HepG2 (cell line): ENCODE data around the gene CR2. TPM values are rescaled to one million over a fixed set of nuclear protein-coding genes. Genes with fewer than 3 reads are reported as not detected.
"Not testable (repeated sequence)": the region's sequence is repeated elsewhere in the genome, so short reads cannot be mapped to it uniquely, and the experiment has no call there.

Experiments
- ATAC-seq: fragments of 200-7000 bp; cut with Tn5 transposase; 3 replicates; pipeline ENCODE4 v1.9.1; 2020; ENCODE audit warnings: mild to moderate bottlenecking, moderate library complexity
- BruUV-seq: library from RNA; stranded (reverse); fragments of 400-500 nt; replicated peaks from 2 replicates; lab custom pipeline; 2021; lab: Mats Ljungman, UMichigan
- CTCF ChIA-PET: fragments of 300-600 bp; formaldehyde crosslinking; extraction: SDS; loops from one replicate; lab custom pipeline; 2021; ENCODE audit warnings: low total read pairs, inconsistent platforms, low intra/inter-chr PET ratio; lab: Yijun Ruan, JAX
- POLR2A ChIA-PET: fragments of 350-600 bp; sonication (Branson Sonifier 250); formaldehyde crosslinking; loops from one replicate; lab custom pipeline; 2020; ENCODE audit warnings: antibody characterized with exemption, inconsistent platforms; lab: Yijun Ruan, JAX
- DNase-seq: peaks from one replicate; pipeline ENCODE4 v3.0.0-alpha.2; 2015; ENCODE audit warnings: low spot score
- FAIRE-seq: peaks from 3 replicates; lab custom pipeline; 2011; peaks lifted over from hg19 to GRCh38; lab: Jason Lieb, UNC
- H2AFZ ChIP-seq: one replicate; pipeline ENCODE4 v1.6.1; 2011; ENCODE audit warnings: low read length, inconsistent platforms
- H3K27ac ChIP-seq: fragments of 300-600 bp; 3 replicates; pipeline ENCODE4 v1.8.0; 2011; ENCODE audit warnings: mixed run types, mild to moderate bottlenecking, mixed read lengths, low read length, inconsistent platforms; ENCODE audit not compliant: insufficient read depth; ENCODE audit errors: extremely low read length
- H3K27me3 ChIP-seq, 2 experiments: fragments of 200-600 bp in 1 of 2; 2 replicates in 1 of 2; 3 replicates in 1 of 2; pipeline versions ENCODE4 v1.6.0 to v1.8.0; 2011; ENCODE audit warnings: low read length in 2 of 2, mild to moderate bottlenecking in 2 of 2, moderate library complexity in 2 of 2, inconsistent platforms in 1 of 2; ENCODE audit not compliant: insufficient read depth in 2 of 2, control insufficient read depth in 1 of 2
- H3K36me3 ChIP-seq, 2 experiments: fragments of 200-600 bp in 1 of 2; replicated peaks in 1 of 2; 2 replicates in 1 of 2; 3 replicates in 1 of 2; pipeline versions ENCODE4 v1.5.1 to v1.8.0; 2011; ENCODE audit warnings: low read length in 2 of 2, inconsistent platforms in 1 of 2; ENCODE audit not compliant: insufficient read depth in 2 of 2, control insufficient read depth in 1 of 2
- H3K4me1 ChIP-seq: 2 replicates; pipeline ENCODE4 v1.5.1; 2012; ENCODE audit warnings: low read length, inconsistent platforms; ENCODE audit not compliant: insufficient read depth
- H3K4me2 ChIP-seq: 2 replicates; pipeline ENCODE4 v1.6.0; 2011; ENCODE audit warnings: low read depth, low read length, inconsistent platforms
- H3K4me3 ChIP-seq, 3 experiments: fragments of 200-600 bp in 1 of 3; sonication (generic), shearing (Covaris generic) in 1 of 3; replicated peaks in 1 of 3; 2 replicates each; pipeline ENCODE4 v1.5.1; 2011 to 2016; ENCODE audit warnings: low read length in 3 of 3, inconsistent platforms in 2 of 3, low read depth in 2 of 3, mild to moderate bottlenecking in 2 of 3, control low read depth in 1 of 3, mixed read lengths in 1 of 3; ENCODE audit not compliant: insufficient read depth in 1 of 3
- H3K79me2 ChIP-seq: one replicate; pipeline ENCODE4 v1.6.1; 2011; ENCODE audit warnings: low read length, inconsistent platforms; ENCODE audit not compliant: insufficient read depth
- H3K9ac ChIP-seq: 2 replicates; pipeline ENCODE4 v1.6.0; 2011; ENCODE audit warnings: mild to moderate bottlenecking, low read depth, low read length, inconsistent platforms; ENCODE audit not compliant: insufficient read depth
- H3K9me3 ChIP-seq: 2 replicates; pipeline ENCODE4 v1.5.1; 2012; ENCODE audit warnings: mild to moderate bottlenecking, low read length
- H4K20me1 ChIP-seq: 2 replicates; pipeline ENCODE4 v1.6.0; 2011; ENCODE audit warnings: inconsistent platforms, mild to moderate bottlenecking, low read length, moderate library complexity; ENCODE audit not compliant: insufficient read depth
- SP1 ChIP-seq, 2 experiments: fragments of 450-650 bp in 1 of 2; sonication (generic) in 1 of 2; formaldehyde crosslinking in 1 of 2; IDR thresholded peaks; 2 replicates each; pipeline versions ENCODE4 v1.4.0 to v1.6.1; 2016 to 2020; ENCODE audit warnings: missing genetic modification reagents in 1 of 2
- ZNF367 ChIP-seq: sonication (generic); formaldehyde crosslinking; IDR thresholded peaks from 2 replicates; pipeline ENCODE4 v1.4.0; 2020; ENCODE audit warnings: missing genetic modification reagents, borderline replicate concordance
- ZNF572 ChIP-seq: sonication (generic); formaldehyde crosslinking; IDR thresholded peaks from 2 replicates; pipeline ENCODE4 v1.5.1; 2020; ENCODE audit warnings: mild to moderate bottlenecking, missing genetic modification reagents
- ZNF75D ChIP-seq: sonication (generic); formaldehyde crosslinking; IDR thresholded peaks from 2 replicates; pipeline ENCODE4 v1.8.1; 2023; ENCODE audit warnings: missing genetic modification reagents, mild to moderate bottlenecking, borderline replicate concordance
- WGBS: methylation state at CpG from one replicate; pipeline ENCODE4 v1.1.6; 2017; ENCODE audit warnings: low lambda C conversion rate; 5-methylcytosine and 5-hydroxymethylcytosine counted together
- in situ Hi-C: cut with HindIII; loops from 2 replicates; pipeline ENCODE4 v1.10.0; 2017; ENCODE audit warnings: low pct_unique_long_range_greater_than_20kb; ENCODE audit not compliant: extremely low pct_ligation_motif_present
- intact Hi-C: fragments of 100-400 bp; cut with micrococcal nuclease; formaldehyde crosslinking; loops from one replicate; pipeline ENCODE4 v1.10.0; 2022; ENCODE audit not compliant: unreplicated experiment
- polyA plus RNA-seq, 8 experiments: library from polyadenylated mRNA; depleted of rRNA in 3 of 8; stranded (reverse) in 7 of 8; unstranded in 1 of 8; fragments of >200 nt; fragmentation: Illumina TruSeq in 4 of 8; extraction: Trizol in 4 of 8; gene quantifications; 2 replicates each; pipeline versions ENCODE4 v1.2.1 to v1.2.3, GENCODE V29; 2011 to 2016; ENCODE audit warnings: low read depth in 4 of 8, missing spikeins in 1 of 8, mixed read lengths in 1 of 8; ENCODE audit not compliant: insufficient read depth in 1 of 8
- total RNA-seq, 5 experiments: library from RNA; depleted of rRNA; stranded (reverse); fragments of >200 nt; fragmentation: Illumina TruSeq; extraction: Trizol; gene quantifications; 2 replicates each; pipeline ENCODE4 v1.2.3, GENCODE V29; 2016; ENCODE audit warnings: low read depth in 1 of 5
- TF ChIP-seq, protein P1 (sequence below): sonication (generic); formaldehyde crosslinking; IDR thresholded peaks from 2 replicates; pipeline ENCODE4 v1.4.0; 2020; ENCODE audit warnings: low read depth, mild to moderate bottlenecking, missing genetic modification reagents
- TF ChIP-seq, protein P2 (sequence below): IDR thresholded peaks from 2 replicates; pipeline ENCODE4 v1.6.1; 2016; ENCODE audit warnings: missing compliant biosample characterization, missing genetic modification reagents, borderline replicate concordance
- TF ChIP-seq, protein P3 (sequence below): sonication (generic); formaldehyde crosslinking; IDR thresholded peaks from 2 replicates; pipeline ENCODE4 v1.4.0; 2020; ENCODE audit warnings: mild to moderate bottlenecking, missing genetic modification reagents

The CR2 gene
- total and polyA plus RNA-seq, 2 of the 13 experiments (the other 11 are each of a cell fraction or from before 2014, with no cell fraction given) = not detected

DNA sequence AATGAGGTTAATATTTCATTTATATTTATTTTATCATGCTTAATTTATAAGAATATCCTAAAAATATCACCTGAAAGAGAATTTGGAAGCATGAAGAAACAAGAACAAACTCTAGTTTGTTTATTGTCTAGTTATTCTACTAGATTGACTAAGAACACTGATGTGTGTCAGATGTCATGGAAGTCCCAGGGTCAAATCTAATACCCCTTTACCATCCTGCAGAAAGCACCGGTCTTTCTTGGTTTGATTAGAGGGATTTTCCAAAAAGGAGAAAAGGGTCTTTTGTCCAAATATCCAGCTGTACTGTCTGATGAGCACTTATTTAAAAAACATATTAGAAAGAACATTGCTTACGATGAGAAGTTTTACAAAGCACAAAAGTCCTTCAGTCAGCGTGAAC, 20.7 kb upstream of the CR2 start (continued):
- TF ChIP-seq, protein P1, sequence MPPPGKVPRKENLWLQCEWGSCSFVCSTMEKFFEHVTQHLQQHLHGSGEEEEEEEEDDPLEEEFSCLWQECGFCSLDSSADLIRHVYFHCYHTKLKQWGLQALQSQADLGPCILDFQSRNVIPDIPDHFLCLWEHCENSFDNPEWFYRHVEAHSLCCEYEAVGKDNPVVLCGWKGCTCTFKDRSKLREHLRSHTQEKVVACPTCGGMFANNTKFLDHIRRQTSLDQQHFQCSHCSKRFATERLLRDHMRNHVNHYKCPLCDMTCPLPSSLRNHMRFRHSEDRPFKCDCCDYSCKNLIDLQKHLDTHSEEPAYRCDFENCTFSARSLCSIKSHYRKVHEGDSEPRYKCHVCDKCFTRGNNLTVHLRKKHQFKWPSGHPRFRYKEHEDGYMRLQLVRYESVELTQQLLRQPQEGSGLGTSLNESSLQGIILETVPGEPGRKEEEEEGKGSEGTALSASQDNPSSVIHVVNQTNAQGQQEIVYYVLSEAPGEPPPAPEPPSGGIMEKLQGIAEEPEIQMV (CRISPR knock-in tag) = no peak
- TF ChIP-seq SP1 (IDR thresholded peaks at IDR 0.05) (no peak), SP1 (CRISPR knock-in tag; IDR thresholded peaks at IDR 0.05) (no peak), ZNF367 (CRISPR knock-in tag) (no peak), ZNF75D (no peak), ZNF572 (no peak)
- TF ChIP-seq, protein P2, sequence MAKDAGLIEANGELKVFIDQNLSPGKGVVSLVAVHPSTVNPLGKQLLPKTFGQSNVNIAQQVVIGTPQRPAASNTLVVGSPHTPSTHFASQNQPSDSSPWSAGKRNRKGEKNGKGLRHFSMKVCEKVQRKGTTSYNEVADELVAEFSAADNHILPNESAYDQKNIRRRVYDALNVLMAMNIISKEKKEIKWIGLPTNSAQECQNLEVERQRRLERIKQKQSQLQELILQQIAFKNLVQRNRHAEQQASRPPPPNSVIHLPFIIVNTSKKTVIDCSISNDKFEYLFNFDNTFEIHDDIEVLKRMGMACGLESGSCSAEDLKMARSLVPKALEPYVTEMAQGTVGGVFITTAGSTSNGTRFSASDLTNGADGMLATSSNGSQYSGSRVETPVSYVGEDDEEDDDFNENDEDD (CRISPR knock-in tag) = no peak
- TF ChIP-seq, protein P3, sequence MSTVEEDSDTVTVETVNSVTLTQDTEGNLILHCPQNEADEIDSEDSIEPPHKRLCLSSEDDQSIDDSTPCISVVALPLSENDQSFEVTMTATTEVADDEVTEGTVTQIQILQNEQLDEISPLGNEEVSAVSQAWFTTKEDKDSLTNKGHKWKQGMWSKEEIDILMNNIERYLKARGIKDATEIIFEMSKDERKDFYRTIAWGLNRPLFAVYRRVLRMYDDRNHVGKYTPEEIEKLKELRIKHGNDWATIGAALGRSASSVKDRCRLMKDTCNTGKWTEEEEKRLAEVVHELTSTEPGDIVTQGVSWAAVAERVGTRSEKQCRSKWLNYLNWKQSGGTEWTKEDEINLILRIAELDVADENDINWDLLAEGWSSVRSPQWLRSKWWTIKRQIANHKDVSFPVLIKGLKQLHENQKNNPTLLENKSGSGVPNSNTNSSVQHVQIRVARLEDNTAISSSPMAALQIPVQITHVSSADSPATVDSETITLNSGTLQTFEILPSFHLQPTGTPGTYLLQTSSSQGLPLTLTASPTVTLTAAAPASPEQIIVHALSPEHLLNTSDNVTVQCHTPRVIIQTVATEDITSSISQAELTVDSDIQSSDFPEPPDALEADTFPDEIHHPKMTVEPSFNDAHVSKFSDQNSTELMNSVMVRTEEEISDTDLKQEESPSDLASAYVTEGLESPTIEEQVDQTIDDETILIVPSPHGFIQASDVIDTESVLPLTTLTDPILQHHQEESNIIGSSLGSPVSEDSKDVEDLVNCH (CRISPR knock-in tag) = no peak

DNA sequence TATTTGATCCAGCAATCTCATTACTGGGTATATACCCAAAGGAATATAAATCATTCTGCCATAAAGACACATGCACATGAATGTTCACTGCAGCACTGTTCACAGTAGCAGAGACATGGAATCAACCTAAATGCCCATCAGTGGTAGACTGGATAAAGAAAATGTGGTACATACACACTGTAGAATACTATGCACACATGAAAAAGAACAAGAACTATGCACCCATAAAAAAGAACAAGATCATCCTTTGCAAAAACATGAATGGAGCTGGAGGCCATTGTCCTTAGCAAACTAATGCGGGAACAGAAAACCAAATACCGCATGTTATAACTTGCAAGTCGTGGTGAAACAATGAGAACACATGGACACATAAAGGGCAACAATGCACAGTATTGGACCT, 17.4 kb upstream of the CR2 start:
- in situ Hi-C loops, CTCF ChIA-PET, H4K20me1 ChIP-seq, ATAC-seq, POLR2A ChIA-PET, BruUV-seq, DNase-seq, H3K4me1 ChIP-seq, H3K9ac ChIP-seq, H3K4me2 ChIP-seq, H3K79me2 ChIP-seq, H2AFZ ChIP-seq, H3K27ac ChIP-seq, FAIRE-seq, H3K36me3 ChIP-seq, H3K4me3 ChIP-seq, intact Hi-C loops, H3K9me3 ChIP-seq: not testable (repeated sequence)
- H3K27me3 ChIP-seq = peaks cover 0 to 11% of the 10 kb centered on the region in 2 experiments; a peak in 3 of 5 replicates
- WGBS = 41% methylated on average over 3 of the region's 3 CpGs
